ENCODE results near the gene TAOK3. TPM values are rescaled to one million over a fixed set of nuclear protein-coding genes. Genes with fewer than 3 reads are reported as not detected.

Gene TAOK3
- total RNA-seq, 1 experiment from 2014 or later, result 55.8 TPM

DNA sequence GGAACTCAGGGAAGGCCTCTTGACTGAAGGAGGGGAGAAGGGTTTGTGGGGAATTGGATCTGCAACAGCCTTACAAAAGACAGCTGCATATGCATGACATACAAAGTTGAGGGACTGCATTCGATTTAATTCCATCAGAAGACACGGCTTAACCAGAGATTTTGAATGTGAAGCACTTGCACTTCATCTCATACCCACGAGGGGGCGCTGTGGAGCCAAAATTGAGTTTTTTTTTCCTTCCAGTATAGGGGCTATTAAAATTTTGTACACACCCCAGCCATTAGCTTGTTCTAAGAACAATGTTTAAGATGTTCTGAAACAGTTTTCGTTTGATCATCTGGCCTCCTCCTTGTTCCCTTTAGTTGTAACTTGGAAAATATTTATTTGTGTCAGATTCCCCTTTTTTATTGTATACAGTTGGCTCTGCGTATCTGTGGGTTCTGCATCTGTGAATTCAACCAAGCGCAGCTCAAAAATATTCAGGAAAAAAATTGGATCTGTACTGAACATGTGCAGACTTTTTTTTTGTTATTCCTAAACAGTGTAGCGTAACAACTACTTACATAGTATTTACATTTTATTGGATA lies 5.3 kb upstream of the TAOK3 start:
- H3K9me3 ChIP-seq (ENCODE audit: insufficient read depth, low read depth), result no peaks in the 10 kb centered on the region

DNA sequence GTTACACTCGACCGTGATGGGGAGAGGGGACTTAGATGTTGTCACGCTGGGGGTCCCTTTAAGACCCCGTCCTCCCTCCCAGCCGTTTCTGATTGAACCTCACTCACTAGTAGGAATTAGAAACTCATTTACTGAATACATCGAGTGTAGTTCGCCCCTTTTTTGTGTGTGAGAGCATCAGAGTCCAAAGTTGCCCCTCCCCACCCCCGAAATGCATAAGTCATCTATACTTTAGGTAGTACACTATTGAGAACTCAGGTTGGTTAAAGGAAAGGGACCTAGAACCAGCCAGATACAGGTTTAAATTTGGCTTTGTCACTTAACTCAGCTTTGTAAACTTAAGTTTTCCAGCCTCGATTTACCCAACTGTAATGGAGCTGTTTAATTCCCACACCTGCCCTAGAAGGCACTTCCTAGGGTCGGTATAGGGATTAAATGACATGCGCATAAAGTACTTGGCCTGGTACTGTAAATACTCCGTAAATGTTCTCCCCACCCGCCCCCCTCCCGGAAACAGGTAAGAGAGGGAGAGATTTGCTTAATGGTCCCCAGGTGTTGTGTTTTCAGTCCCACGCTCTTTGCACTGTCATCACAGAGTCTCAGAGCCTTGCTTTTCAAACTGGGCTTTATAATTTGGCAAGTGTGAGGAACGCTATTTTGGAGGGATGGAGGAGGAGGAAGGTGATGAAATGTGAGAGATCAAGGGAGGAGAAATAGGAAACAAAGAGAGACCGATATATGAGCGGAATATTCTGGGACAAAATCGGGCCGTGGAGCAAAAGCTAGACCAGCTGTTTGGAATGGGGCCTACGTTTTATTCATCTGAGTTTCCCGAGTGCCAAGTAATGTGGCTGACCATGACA lies 4.5 kb upstream of the TAOK3 start:
- ChIA-PET CTCF (interaction anchor here (0.5 to 1.9 kb wide), 4 partner anchors 163 to 214 kb away, joined by 3 to 14 read pairs (median 4); no protein-coding TSS in a partner anchor), POLR2A (ENCODE audit: unreplicated experiment) (interaction anchor here (0.6 kb wide), 1 partner anchor 70 kb away, joined by 5 read pairs; no protein-coding TSS in a partner anchor)
- no peaks in the 10 kb centered on the region for H3K9me2 ChIP-seq (ENCODE audit: insufficient read depth)
- peak overlapping the region; percentile 97 for H3K4me3 ChIP-seq
- peaks cover 51% of the 10 kb centered on the region for H3K79me2 ChIP-seq (ENCODE audit: low read depth)
- H3K27me3 ChIP-seq (ENCODE audit: insufficient read depth, low read depth), result no peaks in the 10 kb centered on the region
- TSS peak; percentile 37 for BruUV-seq (replicated peaks)
- H3K9me3 ChIP-seq (ENCODE audit: insufficient read depth, low read depth), result no peaks in the 10 kb centered on the region
- no peak for DNase-seq
- H4K20me1 ChIP-seq (ENCODE audit: insufficient read depth), result peaks cover 32% of the 10 kb centered on the region
- peaks cover 9% of the 10 kb centered on the region; the same call in 1 of the 2 replicates for H3K36me3 ChIP-seq (ENCODE audit: low read depth)
- H2AFZ ChIP-seq, result peak overlapping the region; percentile 91
- H3K4me2 ChIP-seq, result peak overlapping the region; percentile 85
- peaks cover 22% of the 10 kb centered on the region for H3K4me1 ChIP-seq (replicated peaks; ENCODE audit: insufficient read depth)
- peaks cover 10% of the 10 kb centered on the region for H3F3A ChIP-seq (ENCODE audit: insufficient read depth, low read depth)
- no peak for TF ChIP-seq EZH2 (IDR thresholded peaks at IDR 0.05; ENCODE audit: low read depth)
- TF ChIP-seq, protein P1, sequence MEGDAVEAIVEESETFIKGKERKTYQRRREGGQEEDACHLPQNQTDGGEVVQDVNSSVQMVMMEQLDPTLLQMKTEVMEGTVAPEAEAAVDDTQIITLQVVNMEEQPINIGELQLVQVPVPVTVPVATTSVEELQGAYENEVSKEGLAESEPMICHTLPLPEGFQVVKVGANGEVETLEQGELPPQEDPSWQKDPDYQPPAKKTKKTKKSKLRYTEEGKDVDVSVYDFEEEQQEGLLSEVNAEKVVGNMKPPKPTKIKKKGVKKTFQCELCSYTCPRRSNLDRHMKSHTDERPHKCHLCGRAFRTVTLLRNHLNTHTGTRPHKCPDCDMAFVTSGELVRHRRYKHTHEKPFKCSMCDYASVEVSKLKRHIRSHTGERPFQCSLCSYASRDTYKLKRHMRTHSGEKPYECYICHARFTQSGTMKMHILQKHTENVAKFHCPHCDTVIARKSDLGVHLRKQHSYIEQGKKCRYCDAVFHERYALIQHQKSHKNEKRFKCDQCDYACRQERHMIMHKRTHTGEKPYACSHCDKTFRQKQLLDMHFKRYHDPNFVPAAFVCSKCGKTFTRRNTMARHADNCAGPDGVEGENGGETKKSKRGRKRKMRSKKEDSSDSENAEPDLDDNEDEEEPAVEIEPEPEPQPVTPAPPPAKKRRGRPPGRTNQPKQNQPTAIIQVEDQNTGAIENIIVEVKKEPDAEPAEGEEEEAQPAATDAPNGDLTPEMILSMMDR (conservative IDR thresholded peaks at IDR 0.05), result no peak
- H3K27ac ChIP-seq, result peak overlapping the region; percentile 93; the same call in 1 of the 2 replicates
- intact Hi-C loops (cut with micrococcal nuclease; ENCODE audit: unreplicated experiment), result loop anchor here (1.0 kb wide), 1 partner anchor 315 kb away; no protein-coding TSS in a partner anchor

More for the DNA sequence above, 5.3 kb upstream of the TAOK3 start:
- Histone ChIP-seq H3K4me2 (peak overlapping the region; percentile 85), H4K20me1 (ENCODE audit: insufficient read depth) (peaks cover 32% of the 10 kb centered on the region), H3K9me2 (ENCODE audit: insufficient read depth) (no peaks in the 10 kb centered on the region), H3K36me3 (ENCODE audit: low read depth) (peaks cover 11% of the 10 kb centered on the region; the same call in 1 of the 2 replicates), H3K79me2 (ENCODE audit: low read depth) (peaks cover 48% of the 10 kb centered on the region), H3K4me3 (peak overlapping the region; percentile 97), H3K27me3 (ENCODE audit: insufficient read depth, low read depth) (no peaks in the 10 kb centered on the region), H3K4me1 (replicated peaks; ENCODE audit: insufficient read depth) (peaks cover 22% of the 10 kb centered on the region), H2AFZ (0 out of 2 replicates have a peak overlapping the region, but pooled peaks have one; percentile 42), H3K27ac (peak overlapping the region; percentile 93; the same call in 1 of the 2 replicates), H3F3A (ENCODE audit: insufficient read depth, low read depth) (peaks cover 10% of the 10 kb centered on the region)
- ChIA-PET CTCF (interaction anchor here (0.5 to 1.1 kb wide), 3 partner anchors 164 to 215 kb away, joined by 3 to 5 read pairs (median 4); no protein-coding TSS in a partner anchor), POLR2A (ENCODE audit: unreplicated experiment) (interaction anchor here (0.6 kb wide), 1 partner anchor 70 kb away, joined by 5 read pairs; no protein-coding TSS in a partner anchor)
- no TSS peak for BruUV-seq (replicated peaks)
- intact Hi-C loops (cut with micrococcal nuclease; ENCODE audit: unreplicated experiment), result loop anchor here (1.0 kb wide), 1 partner anchor 316 kb away; no protein-coding TSS in a partner anchor
- DNase-seq, result peak in 1 of 2 experiments; percentile 69
- TF ChIP-seq, protein P1 (conservative IDR thresholded peaks at IDR 0.05), result peak; percentile 99
- TF ChIP-seq EZH2 (IDR thresholded peaks at IDR 0.05; ENCODE audit: low read depth), result no peak
